K562 (cell line): ENCODE results near the gene CCSAP. TPM values are rescaled to one million over a fixed set of nuclear protein-coding genes. Genes with fewer than 3 reads are reported as not detected.

Source experiments
- ATAC-seq: fragments of 200-7000 bp; cut with Tn5 transposase; 3 replicates; pipeline ENCODE4 v1.9.1; 2020; ENCODE audit warnings: moderate library complexity
- BruUV-seq: library from RNA; stranded (reverse); fragments of 400-500 nt; replicated peaks from 2 replicates; lab custom pipeline; 2021; lab: Mats Ljungman, UMichigan
- CTCF ChIA-PET: fragments of 300-600 bp; formaldehyde crosslinking; extraction: SDS; loops from one replicate; lab custom pipeline; 2021; ENCODE audit warnings: low intra/inter-chr PET ratio; lab: Yijun Ruan, JAX
- POLR2A ChIA-PET: fragments of 300-600, 350-650 bp; sonication (Branson Sonifier 250); formaldehyde crosslinking; extraction: SDS; loops from one replicate; lab custom pipeline; 2021; ENCODE audit warnings: antibody characterized with exemption, inconsistent platforms; lab: Yijun Ruan, JAX
- DNase-seq, 4 experiments: peaks; one replicate each; pipeline versions ENCODE4 v3.0.0 to v3.0.0-alpha.2; 2011 to 2018; ENCODE audit warnings: low spot score in 3 of 4, mixed read lengths in 3 of 4; ENCODE audit errors: extremely low read depth in 1 of 4
- FAIRE-seq: peaks from 2 replicates; lab custom pipeline; 2011; peaks lifted over from hg19 to GRCh38; lab: Jason Lieb, UNC
- H2AFZ ChIP-seq: 2 replicates; pipeline ENCODE4 v1.6.0; 2011; ENCODE audit warnings: low read depth, low read length, control low read depth, inconsistent platforms
- H3K27ac ChIP-seq: fragments of 200-600 bp; 3 replicates; pipeline ENCODE4 v1.8.0; 2011; ENCODE audit warnings: low read depth, mild to moderate bottlenecking, control low read depth, inconsistent platforms, low read length, moderate library complexity, mixed read lengths; ENCODE audit errors: extremely low read depth
- H3K27me3 ChIP-seq, 2 experiments: fragments of 300-600 bp in 1 of 2; 2 replicates in 1 of 2; 3 replicates in 1 of 2; pipeline versions ENCODE4 v1.6.0 to v1.8.0; 2011; ENCODE audit warnings: inconsistent platforms in 2 of 2, low read length in 2 of 2, mild to moderate bottlenecking in 1 of 2, mixed read lengths in 1 of 2, moderate library complexity in 1 of 2; ENCODE audit not compliant: control insufficient read depth in 2 of 2, insufficient read depth in 2 of 2
- H3K36me3 ChIP-seq: fragments of 300-600 bp; 3 replicates; pipeline ENCODE4 v1.8.0; 2011; ENCODE audit warnings: mild to moderate bottlenecking, low read length, inconsistent platforms; ENCODE audit not compliant: control insufficient read depth, insufficient read depth
- H3K4me1 ChIP-seq, 2 experiments: fragments of 200-600 bp in 1 of 2; replicated peaks in 1 of 2; 2 replicates in 1 of 2; 3 replicates in 1 of 2; pipeline versions ENCODE4 v1.5.1 to v1.8.0; 2011; ENCODE audit warnings: inconsistent platforms in 2 of 2, low read length in 2 of 2, mild to moderate bottlenecking in 1 of 2, mixed read lengths in 1 of 2, moderate library complexity in 1 of 2; ENCODE audit not compliant: control insufficient read depth in 2 of 2, insufficient read depth in 2 of 2
- H3K4me2 ChIP-seq: 2 replicates; pipeline ENCODE4 v1.6.1; 2011; ENCODE audit warnings: low read length, control low read depth, inconsistent platforms, mixed read lengths; ENCODE audit not compliant: insufficient read depth
- H3K4me3 ChIP-seq: fragments of 200-600 bp; sonication (generic), shearing (Covaris generic); 2 replicates; pipeline ENCODE4 v1.5.1; 2016; ENCODE audit warnings: control low read depth, inconsistent platforms
- H3K79me2 ChIP-seq: fragments of 200-600 bp; 3 replicates; pipeline ENCODE4 v1.8.0; 2011; ENCODE audit warnings: low read length, inconsistent platforms; ENCODE audit not compliant: control insufficient read depth, insufficient read depth
- H3K9ac ChIP-seq, 2 experiments: 2 replicates each; pipeline versions ENCODE4 v1.6.0 to v1.6.1; 2011; ENCODE audit warnings: low read depth in 2 of 2, low read length in 2 of 2, control low read depth in 1 of 2, inconsistent platforms in 1 of 2, mild to moderate bottlenecking in 1 of 2, mixed read lengths in 1 of 2; ENCODE audit not compliant: insufficient read depth in 1 of 2
- H3K9me1 ChIP-seq: one replicate; pipeline ENCODE4 v1.6.0; 2011; ENCODE audit warnings: inconsistent platforms, mild to moderate bottlenecking, low read length, moderate library complexity; ENCODE audit not compliant: control insufficient read depth, insufficient read depth
- H3K9me3 ChIP-seq: replicated peaks from 2 replicates; pipeline ENCODE4 v1.5.1; 2011; ENCODE audit warnings: low read depth, low read length, inconsistent platforms; ENCODE audit not compliant: control insufficient read depth, insufficient read depth
- H4K20me1 ChIP-seq: replicated peaks from 2 replicates; pipeline ENCODE4 v1.6.1; 2011; ENCODE audit warnings: low read length, inconsistent platforms, mixed read lengths; ENCODE audit not compliant: control insufficient read depth, insufficient read depth
- BDP1 ChIP-seq: IDR thresholded peaks from 3 replicates; pipeline ENCODE4 v1.6.1; 2011; ENCODE audit not compliant: insufficient read length, insufficient read depth
- CC2D1A ChIP-seq: fragments of 450-650 bp; IDR thresholded peaks from 2 replicates; pipeline ENCODE4 v1.6.1; 2017; ENCODE audit warnings: mild to moderate bottlenecking
- CHD1 ChIP-seq: fragments of 200-600 bp; sonication (generic); IDR thresholded peaks from one replicate; pipeline ENCODE4 v1.6.1; 2012; ENCODE audit warnings: mild to moderate bottlenecking, moderate library complexity, low read length, inconsistent platforms
- HLTF ChIP-seq: fragments of 450-650 bp; IDR thresholded peaks from 2 replicates; pipeline ENCODE4 v1.6.1; 2016
- JUND ChIP-seq, 2 experiments: IDR thresholded peaks; 2 replicates in 1 of 2; 3 replicates in 1 of 2; pipeline ENCODE4 v1.6.1; 2011; ENCODE audit warnings: borderline replicate concordance in 2 of 2, low read depth in 2 of 2, low read length in 2 of 2, improper control_type of control experiment in 1 of 2, missing biosample characterization in 1 of 2, missing genetic modification characterization in 1 of 2, missing genetic modification reagents in 1 of 2
- KLF13 ChIP-seq: fragments of 450-650 bp; IDR thresholded peaks from 2 replicates; pipeline ENCODE4 v1.6.1; 2016; ENCODE audit warnings: missing genetic modification characterization, low read depth, mild to moderate bottlenecking, missing compliant biosample characterization, moderate library complexity, borderline replicate concordance
- MEF2A ChIP-seq: IDR thresholded peaks from 2 replicates; pipeline ENCODE4 v1.6.1; 2011; ENCODE audit warnings: low read depth, mild to moderate bottlenecking, low read length, moderate library complexity; ENCODE audit not compliant: control insufficient read depth
- MIER1 ChIP-seq: fragments of 450-650 bp; IDR thresholded peaks from 2 replicates; pipeline ENCODE4 v1.6.1; 2016; ENCODE audit warnings: antibody characterized with exemption, mild to moderate bottlenecking, low read depth
- RAD51 ChIP-seq: fragments of 450-650 bp; IDR thresholded peaks from 2 replicates; pipeline ENCODE4 v1.7.1; 2016; ENCODE audit warnings: low read depth, mild to moderate bottlenecking, borderline replicate concordance
- RCOR1 ChIP-seq, 2 experiments: IDR thresholded peaks; 2 replicates each; pipeline ENCODE4 v1.6.1; 2012; ENCODE audit warnings: low read depth in 2 of 2, low read length in 2 of 2, borderline replicate concordance in 1 of 2, improper control_type of control experiment in 1 of 2
- SPI1 ChIP-seq: IDR thresholded peaks from 2 replicates; pipeline ENCODE4 v1.6.1; 2011; ENCODE audit warnings: low read depth, low read length, control low read depth, borderline replicate concordance
- ZNF316 ChIP-seq: fragments of 450-650 bp; IDR thresholded peaks from 2 replicates; pipeline ENCODE4 v1.6.1; 2016
- ZNF324 ChIP-seq: fragments of 250-450 bp; sonication (Bioruptor Pico); IDR thresholded peaks from 2 replicates; pipeline ENCODE4 v1.4.0; 2020; ENCODE audit warnings: mild to moderate bottlenecking
- ZNF785 ChIP-seq: fragments of 250-450 bp; sonication (Bioruptor Pico); IDR thresholded peaks from 2 replicates; pipeline ENCODE4 v1.4.0; 2020; ENCODE audit warnings: mild to moderate bottlenecking
- WGBS: fragments of 100-300 bp; shearing (Covaris generic); methylation state at CpG from one replicate; pipeline ENCODE4 v1.1.6; 2016; ENCODE audit warnings: low coverage, mixed read lengths; ENCODE audit not compliant: insufficient coverage; ENCODE audit errors: missing lambda C conversion rate; 5-methylcytosine and 5-hydroxymethylcytosine counted together
- in situ Hi-C: fragments of 300-500 bp; cut with MboI; formaldehyde crosslinking; loops from 4 replicates; pipeline ENCODE4 v1.15.0; 2018; ENCODE audit warnings: inconsistent platforms, mixed read lengths
- intact Hi-C: fragments of 100-400 bp; cut with micrococcal nuclease; formaldehyde crosslinking; loops from 2 replicates; pipeline ENCODE4 v1.14.2; 2022
- polyA plus RNA-seq, 8 experiments: library from polyadenylated mRNA; depleted of rRNA in 4 of 8; stranded (reverse) in 5 of 8; unstranded in 3 of 8; fragments of >200 nt; fragmentation: Nextera tagmentation in 2 of 8; fragmentation: Illumina TruSeq in 1 of 8; extraction: Ambion mirVana in 2 of 8; extraction: Trizol in 1 of 8; gene quantifications; 2 replicates each; pipeline versions ENCODE4 v1.2.1 to v1.2.3, GENCODE V29; 2011 to 2014; ENCODE audit warnings: inconsistent platforms in 1 of 8, missing spikeins in 1 of 8
- total RNA-seq, 7 experiments: library from RNA; depleted of rRNA in 6 of 7; stranded (reverse); fragments of >200 nt in 6 of 7; fragmentation: Illumina TruSeq in 2 of 7; extraction: Trizol in 2 of 7; gene quantifications; 2 replicates each; pipeline versions ENCODE4 v1.2.1 to v1.2.3, GENCODE V29; 2011 to 2021; ENCODE audit warnings: low replicate concordance in 1 of 7
- TF ChIP-seq, protein P1 (sequence below): fragments of 250-450 bp; sonication (Bioruptor Pico); IDR thresholded peaks from 2 replicates; pipeline ENCODE4 v1.5.0; 2020; ENCODE audit warnings: mild to moderate bottlenecking, borderline replicate concordance
- TF ChIP-seq, protein P2 (sequence below): IDR thresholded peaks from 2 replicates; pipeline ENCODE4 v1.6.1; 2016; ENCODE audit warnings: missing genetic modification characterization, missing compliant biosample characterization
- TF ChIP-seq, protein P3 (sequence below): conservative IDR thresholded peaks from 2 replicates; pipeline ENCODE4 v1.6.1; 2011; ENCODE audit warnings: low read depth, mild to moderate bottlenecking, low read length; ENCODE audit not compliant: control insufficient read depth

CCSAP gene
- total and polyA plus RNA-seq, 9 of the 15 experiments (the other 6 are each of a cell fraction or from before 2014, with no cell fraction given), result 3.6 to 15.9 (median 9.5) TPM

DNA sequence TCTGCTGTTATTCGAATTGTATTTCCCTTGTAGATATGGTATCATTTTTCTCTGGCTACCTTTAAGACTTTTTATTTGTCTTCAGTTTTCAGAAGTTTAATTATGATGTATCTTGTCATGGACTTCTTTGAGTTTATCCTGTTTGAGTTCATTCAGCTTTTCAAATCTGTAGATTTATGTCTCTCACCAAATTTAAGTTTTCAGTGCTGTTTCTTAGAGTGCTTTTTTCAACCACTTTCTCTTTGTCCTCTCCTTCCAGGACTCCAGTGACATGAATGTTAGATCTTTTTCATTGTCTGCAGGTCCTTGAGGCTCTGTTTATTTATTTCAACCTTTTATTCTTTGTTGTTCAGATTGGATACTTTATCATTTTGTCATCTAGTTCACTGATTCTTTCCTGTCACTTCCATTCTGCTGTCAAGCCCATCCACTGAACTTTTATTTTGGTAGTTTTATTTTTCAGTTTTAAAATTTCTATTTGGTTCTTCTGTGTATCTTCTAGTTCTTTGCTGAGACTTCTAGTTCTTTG lies 60.5 kb downstream of the CCSAP start:
- Histone ChIP-seq H4K20me1 (peaks cover 7% of the 10 kb centered on the region), H3K4me1 (peaks cover 7 to 36% of the 10 kb centered on the region in 2 experiments), H3K4me2 (no peak overlapping the region), H3K9ac (no peak overlapping the region), H3K9me1 (no peaks in the 10 kb centered on the region), H3K79me2 (peaks cover 84% of the 10 kb centered on the region), H3K4me3 (no peak overlapping the region), H3K36me3 (peaks cover 1% of the 10 kb centered on the region; the same call in 1 of the 3 replicates), H2AFZ (no peak overlapping the region), H3K27me3 (no peaks in the 10 kb centered on the region), H3K9me3 (no peaks in the 10 kb centered on the region), H3K27ac (no peak overlapping the region)
- 86% methylated on average over 1 of the region's 1 CpG for WGBS
- ATAC-seq (no peak), DNase-seq (no peak), FAIRE-seq (no peak)
- BruUV-seq, result no TSS peak
- POLR2A ChIA-PET, result interaction anchor here (0.6 to 1.0 kb wide), 3 partner anchors 12 to 186 kb away, joined by 3 to 4 read pairs (median 3); no protein-coding TSS in a partner anchor
- in situ Hi-C loops, result no loop called here
- intact Hi-C loops, result no loop called here
- CTCF ChIA-PET, result no interaction called here
- TF ChIP-seq, protein P1, sequence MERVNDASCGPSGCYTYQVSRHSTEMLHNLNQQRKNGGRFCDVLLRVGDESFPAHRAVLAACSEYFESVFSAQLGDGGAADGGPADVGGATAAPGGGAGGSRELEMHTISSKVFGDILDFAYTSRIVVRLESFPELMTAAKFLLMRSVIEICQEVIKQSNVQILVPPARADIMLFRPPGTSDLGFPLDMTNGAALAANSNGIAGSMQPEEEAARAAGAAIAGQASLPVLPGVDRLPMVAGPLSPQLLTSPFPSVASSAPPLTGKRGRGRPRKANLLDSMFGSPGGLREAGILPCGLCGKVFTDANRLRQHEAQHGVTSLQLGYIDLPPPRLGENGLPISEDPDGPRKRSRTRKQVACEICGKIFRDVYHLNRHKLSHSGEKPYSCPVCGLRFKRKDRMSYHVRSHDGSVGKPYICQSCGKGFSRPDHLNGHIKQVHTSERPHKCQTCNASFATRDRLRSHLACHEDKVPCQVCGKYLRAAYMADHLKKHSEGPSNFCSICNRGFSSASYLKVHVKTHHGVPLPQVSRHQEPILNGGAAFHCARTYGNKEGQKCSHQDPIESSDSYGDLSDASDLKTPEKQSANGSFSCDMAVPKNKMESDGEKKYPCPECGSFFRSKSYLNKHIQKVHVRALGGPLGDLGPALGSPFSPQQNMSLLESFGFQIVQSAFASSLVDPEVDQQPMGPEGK (CRISPR knock-in tag), result no peak
- TF ChIP-seq, protein P2, sequence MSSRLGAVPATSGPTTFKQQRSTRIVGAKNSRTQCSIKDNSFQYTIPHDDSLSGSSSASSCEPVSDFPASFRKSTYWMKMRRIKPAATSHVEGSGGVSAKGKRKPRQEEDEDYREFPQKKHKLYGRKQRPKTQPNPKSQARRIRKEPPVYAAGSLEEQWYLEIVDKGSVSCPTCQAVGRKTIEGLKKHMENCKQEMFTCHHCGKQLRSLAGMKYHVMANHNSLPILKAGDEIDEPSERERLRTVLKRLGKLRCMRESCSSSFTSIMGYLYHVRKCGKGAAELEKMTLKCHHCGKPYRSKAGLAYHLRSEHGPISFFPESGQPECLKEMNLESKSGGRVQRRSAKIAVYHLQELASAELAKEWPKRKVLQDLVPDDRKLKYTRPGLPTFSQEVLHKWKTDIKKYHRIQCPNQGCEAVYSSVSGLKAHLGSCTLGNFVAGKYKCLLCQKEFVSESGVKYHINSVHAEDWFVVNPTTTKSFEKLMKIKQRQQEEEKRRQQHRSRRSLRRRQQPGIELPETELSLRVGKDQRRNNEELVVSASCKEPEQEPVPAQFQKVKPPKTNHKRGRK (tag), result peak; percentile 10; the same call in 1 of the 2 replicates
- TF ChIP-seq ZNF324 (no peak), BDP1 (no peak), CC2D1A (no peak), HLTF (0 out of 2 replicates have a peak, but pooled peaks have one; percentile 12), ZNF316 (no peak), SPI1 (no peak), ZNF785 (CRISPR knock-in tag) (no peak), CHD1 (no peak), JUND (IDR thresholded peaks at IDR 0.05; ENCODE audit: borderline replicate concordance, low read depth, low read length) (no peak), JUND (tag; IDR thresholded peaks at IDR 0.05; ENCODE audit: borderline replicate concordance, low read depth, low read length) (no peak), RAD51 (no peak), MEF2A (no peak), RCOR1 (IDR thresholded peaks at IDR 0.05; ENCODE audit: borderline replicate concordance in 1 of 2, low read depth in 2 of 2, low read length in 2 of 2) (no peak), MIER1 (no peak), KLF13 (tag) (no peak)
- TF ChIP-seq, protein P3, sequence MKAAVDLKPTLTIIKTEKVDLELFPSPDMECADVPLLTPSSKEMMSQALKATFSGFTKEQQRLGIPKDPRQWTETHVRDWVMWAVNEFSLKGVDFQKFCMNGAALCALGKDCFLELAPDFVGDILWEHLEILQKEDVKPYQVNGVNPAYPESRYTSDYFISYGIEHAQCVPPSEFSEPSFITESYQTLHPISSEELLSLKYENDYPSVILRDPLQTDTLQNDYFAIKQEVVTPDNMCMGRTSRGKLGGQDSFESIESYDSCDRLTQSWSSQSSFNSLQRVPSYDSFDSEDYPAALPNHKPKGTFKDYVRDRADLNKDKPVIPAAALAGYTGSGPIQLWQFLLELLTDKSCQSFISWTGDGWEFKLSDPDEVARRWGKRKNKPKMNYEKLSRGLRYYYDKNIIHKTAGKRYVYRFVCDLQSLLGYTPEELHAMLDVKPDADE, result no peak
